Right atrium auricular region (tissue), 2 donors: ENCODE measurements around the gene REG4. TPM values are rescaled to one million over a fixed set of nuclear protein-coding genes. Genes with fewer than 3 reads are reported as not detected.

Experiments
- DNase-seq: peaks from one replicate; pipeline ENCODE4 v3.0.0-alpha.2; 2019; ENCODE audit warnings: low spot score
- H3K27ac ChIP-seq, 2 donors: fragments of 200-600 bp; sonication (generic); 1 replicate in 1 of 2; 2 replicates in 1 of 2; pipeline ENCODE4 v1.5.1; 2016 to 2019
- H3K27me3 ChIP-seq, 2 donors: fragments of 200-600 bp; sonication (generic); one replicate each; pipeline versions ENCODE4 v1.5.1 to v1.6.0; 2017 to 2019
- H3K36me3 ChIP-seq: fragments of 200-600 bp; sonication (generic); one replicate; pipeline ENCODE4 v1.5.1; 2016
- H3K4me1 ChIP-seq, 2 donors: fragments of 200-600 bp; sonication (generic); one replicate each; pipeline versions ENCODE4 v1.5.1 to v1.6.0; 2017 to 2019
- H3K4me3 ChIP-seq, 2 donors: fragments of 200-600 bp; sonication (generic); 1 replicate in 1 of 2; 2 replicates in 1 of 2; pipeline ENCODE4 v1.5.1; 2017 to 2019; ENCODE audit warnings: mild to moderate bottlenecking in 1 of 2, moderate library complexity in 1 of 2
- H3K9me3 ChIP-seq, 2 donors: fragments of 200-600 bp; sonication (generic); one replicate each; pipeline ENCODE4 v1.5.1; 2019
- CTCF ChIP-seq, 2 donors: fragments of 200-600 bp; sonication (generic); IDR thresholded peaks; one replicate each; pipeline ENCODE4 v1.5.1; 2019; ENCODE audit warnings: antibody characterized with exemption in 2 of 2
- total RNA-seq, 2 donors: library from RNA; depleted of rRNA; stranded (reverse); fragments of >200 nt; gene quantifications; one replicate each; pipeline ENCODE4 v1.1.0, GENCODE V29; 2016

Gene REG4
- total RNA-seq, 2 donors from 2014 or later = not detected

DNA sequence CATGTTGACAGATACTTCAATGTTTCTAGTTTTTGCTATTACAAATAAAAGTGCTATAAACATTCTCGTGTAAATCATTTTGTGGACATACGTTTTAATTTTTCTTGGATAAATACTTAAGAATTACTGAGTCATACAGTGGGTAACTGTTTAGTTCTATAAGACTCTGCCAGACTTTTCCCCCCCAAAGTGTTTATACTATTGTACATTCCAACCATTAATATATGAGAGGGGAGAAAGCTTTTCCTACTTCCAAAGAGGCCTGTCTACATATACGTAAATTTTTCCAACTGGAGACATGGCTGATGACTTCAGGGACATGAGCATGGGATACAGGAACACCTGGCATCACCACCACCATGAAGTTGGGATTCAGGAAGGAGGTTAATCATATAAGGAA lies 17.0 kb upstream of the REG4 start:
- Histone ChIP-seq H3K4me1 (no peaks in the 10 kb centered on the region), H3K27me3 (no peaks in the 10 kb centered on the region), H3K27ac (no peak overlapping the region), H3K36me3 (no peaks in the 10 kb centered on the region), H3K4me3 (no peak overlapping the region), H3K9me3 (no peaks in the 10 kb centered on the region)
- TF ChIP-seq CTCF (IDR thresholded peaks at IDR 0.05) = no peak
- no peak for DNase-seq

- H3K4me1 ChIP-seq = no peaks in the 10 kb centered on the region
- TF ChIP-seq CTCF (IDR thresholded peaks at IDR 0.05) = no peak
- no peak overlapping the region for H3K4me3 ChIP-seq
- H3K36me3 ChIP-seq = no peaks in the 10 kb centered on the region
- no peak overlapping the region for H3K27ac ChIP-seq
- no peaks in the 10 kb centered on the region for H3K9me3 ChIP-seq
- DNase-seq = no peak
- no peaks in the 10 kb centered on the region for H3K27me3 ChIP-seq
These were observed 15.8 kb upstream of the REG4 start for GRCh38 chr1:119827010-119827409.

DNA sequence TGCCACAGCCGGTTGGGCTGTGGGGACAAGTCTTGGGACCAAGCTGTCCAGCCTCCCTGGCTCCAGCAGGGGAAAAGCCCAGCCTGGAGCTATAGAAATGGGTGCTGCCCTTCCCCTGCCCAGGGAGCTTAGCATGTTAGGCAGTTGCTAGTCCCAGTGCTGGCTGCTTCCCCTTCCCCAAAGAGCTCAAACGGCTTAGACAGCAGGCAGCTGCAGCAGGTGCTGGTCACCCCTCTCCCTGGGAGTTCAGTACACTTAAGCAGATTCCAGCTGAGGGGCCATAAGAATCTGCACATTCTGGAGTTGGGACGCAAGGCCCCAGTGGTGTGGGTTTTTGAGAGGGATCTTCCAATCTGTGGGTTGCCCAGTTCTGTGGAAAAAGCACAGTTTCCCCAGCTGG lies 11.1 kb upstream of the REG4 start:
- H3K27me3 ChIP-seq = no peaks in the 10 kb centered on the region
- no peak overlapping the region for H3K4me3 ChIP-seq
- H3K9me3 ChIP-seq = no peaks in the 10 kb centered on the region
- no peaks in the 10 kb centered on the region for H3K36me3 ChIP-seq
- TF ChIP-seq CTCF (IDR thresholded peaks at IDR 0.05) = no peak
- DNase-seq = no peak
- no peak overlapping the region for H3K27ac ChIP-seq
- H3K4me1 ChIP-seq = no peaks in the 10 kb centered on the region

- Histone ChIP-seq H3K4me1 (no peaks in the 10 kb centered on the region), H3K27ac (no peak overlapping the region), H3K9me3 (no peaks in the 10 kb centered on the region), H3K4me3 (no peak overlapping the region), H3K36me3 (no peaks in the 10 kb centered on the region), H3K27me3 (no peaks in the 10 kb centered on the region)
- no peak for DNase-seq
- no peak for TF ChIP-seq CTCF (IDR thresholded peaks at IDR 0.05)
These were observed 6.9 kb upstream of the REG4 start for GRCh38 chr1:119818181-119818580.

DNA sequence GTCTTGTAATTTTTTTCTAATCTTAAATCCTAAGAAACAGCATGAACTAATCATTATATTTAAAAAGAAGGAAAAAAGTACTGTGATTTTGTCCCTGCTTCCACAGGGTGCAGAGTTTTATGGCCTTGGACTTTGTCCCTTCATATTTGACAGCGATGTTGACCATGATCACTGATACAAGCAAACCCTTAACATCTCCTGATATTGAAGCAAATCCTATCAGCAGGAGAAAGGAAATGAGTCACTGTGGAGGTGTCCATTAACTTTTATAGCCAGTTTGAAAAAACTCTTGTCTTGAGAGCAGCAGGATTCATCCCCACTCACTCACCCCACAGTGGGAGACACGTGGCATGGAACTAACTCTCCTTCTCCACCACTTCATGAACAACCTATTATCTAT lies 5.1 kb upstream of the REG4 start:
- H3K4me1 ChIP-seq = no peaks in the 10 kb centered on the region
- no peaks in the 10 kb centered on the region for H3K36me3 ChIP-seq
- H3K27ac ChIP-seq = no peak overlapping the region
- TF ChIP-seq CTCF (IDR thresholded peaks at IDR 0.05) = no peak
- H3K4me3 ChIP-seq = no peak overlapping the region
- no peaks in the 10 kb centered on the region for H3K27me3 ChIP-seq
- no peak for DNase-seq
- no peaks in the 10 kb centered on the region for H3K9me3 ChIP-seq

- no peak overlapping the region for H3K27ac ChIP-seq
- no peak for DNase-seq
- no peaks in the 10 kb centered on the region for H3K9me3 ChIP-seq
- H3K27me3 ChIP-seq = no peaks in the 10 kb centered on the region
- no peak overlapping the region for H3K4me3 ChIP-seq
- no peak for TF ChIP-seq CTCF (IDR thresholded peaks at IDR 0.05)
- H3K36me3 ChIP-seq = no peaks in the 10 kb centered on the region
- no peaks in the 10 kb centered on the region for H3K4me1 ChIP-seq
These were observed 4.7 kb upstream of the REG4 start for GRCh38 chr1:119815928-119816327.
